DND-41 (cell line): Measurements from ENCODE around the gene JADE2.

Source experiments
- CTCF ChIP-seq: IDR thresholded peaks from 2 replicates; pipeline ENCODE4 v1.5.1; 2012; ENCODE audit warnings: borderline replicate concordance, low read length, moderate library complexity, mild to moderate bottlenecking; ENCODE audit not compliant: poor library complexity, severe bottlenecking; ENCODE audit errors: extremely low read depth
- EZH2 ChIP-seq: IDR thresholded peaks from 3 replicates; pipeline ENCODE4 v1.6.1; 2012; ENCODE audit warnings: borderline replicate concordance, low read depth, mild to moderate bottlenecking, moderate library complexity, low read length, inconsistent platforms; ENCODE audit not compliant: severe bottlenecking

- TF ChIP-seq CTCF (no peak), EZH2 (no peak)
Observed at GRCh38 chr5:134549714-134550113, 24.2 kb downstream of the JADE2 start.
